Measurements from ENCODE around the gene DAZL. TPM values are rescaled to one million over a fixed set of nuclear protein-coding genes. Genes with fewer than 3 reads are reported as not detected.

The DAZL gene
- total RNA-seq, 1 donor from 2014 or later, result not detected

GRCh38 chr3:16584880-16585279 is 20.3 kb downstream of the DAZL start:
- H3K4me3 ChIP-seq, result no peak overlapping the region
- intact Hi-C loops (cut with DNase I), result no loop called here

DNA sequence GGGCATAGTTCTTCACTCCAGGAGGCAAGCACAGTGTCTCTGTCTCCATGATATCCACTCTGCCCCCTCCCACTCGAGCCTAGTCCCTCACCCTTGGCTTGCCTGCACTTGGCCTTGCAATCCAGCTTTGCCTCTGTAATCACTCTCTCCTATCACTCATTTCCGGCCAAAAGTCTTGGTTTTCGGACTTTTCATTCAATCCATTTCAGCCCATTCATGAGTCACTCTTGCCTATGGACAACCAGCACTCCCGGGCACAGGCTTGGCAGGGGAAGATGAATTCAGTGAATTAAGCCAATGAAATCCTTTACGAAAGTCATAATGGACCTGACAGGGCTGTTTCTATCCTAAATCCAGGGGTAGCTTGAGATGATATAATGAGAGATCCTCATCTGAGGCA is 21.7 kb downstream of the DAZL start:
- TF ChIP-seq, protein P1, sequence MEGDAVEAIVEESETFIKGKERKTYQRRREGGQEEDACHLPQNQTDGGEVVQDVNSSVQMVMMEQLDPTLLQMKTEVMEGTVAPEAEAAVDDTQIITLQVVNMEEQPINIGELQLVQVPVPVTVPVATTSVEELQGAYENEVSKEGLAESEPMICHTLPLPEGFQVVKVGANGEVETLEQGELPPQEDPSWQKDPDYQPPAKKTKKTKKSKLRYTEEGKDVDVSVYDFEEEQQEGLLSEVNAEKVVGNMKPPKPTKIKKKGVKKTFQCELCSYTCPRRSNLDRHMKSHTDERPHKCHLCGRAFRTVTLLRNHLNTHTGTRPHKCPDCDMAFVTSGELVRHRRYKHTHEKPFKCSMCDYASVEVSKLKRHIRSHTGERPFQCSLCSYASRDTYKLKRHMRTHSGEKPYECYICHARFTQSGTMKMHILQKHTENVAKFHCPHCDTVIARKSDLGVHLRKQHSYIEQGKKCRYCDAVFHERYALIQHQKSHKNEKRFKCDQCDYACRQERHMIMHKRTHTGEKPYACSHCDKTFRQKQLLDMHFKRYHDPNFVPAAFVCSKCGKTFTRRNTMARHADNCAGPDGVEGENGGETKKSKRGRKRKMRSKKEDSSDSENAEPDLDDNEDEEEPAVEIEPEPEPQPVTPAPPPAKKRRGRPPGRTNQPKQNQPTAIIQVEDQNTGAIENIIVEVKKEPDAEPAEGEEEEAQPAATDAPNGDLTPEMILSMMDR (IDR thresholded peaks at IDR 0.05), result no peak
- Histone ChIP-seq H3K9me3 (no peaks in the 10 kb centered on the region), H3K4me3 (no peak overlapping the region), H3K27ac (no peak overlapping the region), H3K27me3 (no peaks in the 10 kb centered on the region), H3K4me1 (no peaks in the 10 kb centered on the region), H3K36me3 (no peaks in the 10 kb centered on the region)
- ATAC-seq, result no peak
- intact Hi-C loops (cut with DNase I), result no loop called here
- DNase-seq, result no peak

More at GRCh38 chr3:16584880-16585279, 20.3 kb downstream of the DAZL start:
- H3K4me1 ChIP-seq, result no peaks in the 10 kb centered on the region
- H3K9me3 ChIP-seq, result no peaks in the 10 kb centered on the region
- no peaks in the 10 kb centered on the region for H3K27me3 ChIP-seq
- no peak overlapping the region for H3K27ac ChIP-seq
- H3K36me3 ChIP-seq, result no peaks in the 10 kb centered on the region
- no peak for ATAC-seq
- DNase-seq, result no peak
- TF ChIP-seq, protein P1 (IDR thresholded peaks at IDR 0.05), result no peak

DNA sequence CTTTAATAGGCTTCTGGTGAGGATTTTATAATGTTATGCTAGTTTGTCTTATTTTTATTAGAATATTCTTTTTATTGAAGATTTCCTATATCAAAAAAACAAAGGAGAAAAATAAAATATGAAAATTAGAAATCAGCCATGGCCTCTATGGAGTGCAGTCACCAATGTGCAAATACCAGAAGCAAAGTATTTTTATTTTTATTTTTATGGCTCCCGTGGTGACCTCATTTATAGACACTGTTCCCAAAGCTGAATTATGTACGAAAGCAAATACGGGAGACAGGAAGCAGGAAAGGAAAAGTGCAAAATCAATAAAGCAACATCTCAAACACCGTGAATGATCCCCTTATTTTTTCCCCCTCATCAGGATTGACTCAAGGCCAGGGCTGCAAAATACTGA is 35.1 kb downstream of the DAZL start:
- ATAC-seq, result no peak

GRCh38 chr3:16568532-16568931 is 36.7 kb downstream of the DAZL start:
- Histone ChIP-seq H3K4me1 (no peaks in the 10 kb centered on the region), H3K4me3 (no peak overlapping the region), H3K36me3 (no peaks in the 10 kb centered on the region), H3K9me3 (no peaks in the 10 kb centered on the region), H3K27me3 (no peaks in the 10 kb centered on the region), H3K27ac (no peak overlapping the region)
- no peak for DNase-seq
- TF ChIP-seq, protein P1 (IDR thresholded peaks at IDR 0.05), result no peak
- no peak for ATAC-seq
- intact Hi-C loops (cut with DNase I), result no loop called here

More for the DNA sequence above, 35.1 kb downstream of the DAZL start:
- no peak overlapping the region for H3K4me3 ChIP-seq
- no peaks in the 10 kb centered on the region for H3K9me3 ChIP-seq
- TF ChIP-seq, protein P1 (IDR thresholded peaks at IDR 0.05), result no peak
- no peak for DNase-seq
- no peaks in the 10 kb centered on the region for H3K27me3 ChIP-seq
- H3K27ac ChIP-seq, result no peak overlapping the region
- H3K4me1 ChIP-seq, result no peaks in the 10 kb centered on the region
- no peaks in the 10 kb centered on the region for H3K36me3 ChIP-seq
- intact Hi-C loops (cut with DNase I), result no loop called here

DNA sequence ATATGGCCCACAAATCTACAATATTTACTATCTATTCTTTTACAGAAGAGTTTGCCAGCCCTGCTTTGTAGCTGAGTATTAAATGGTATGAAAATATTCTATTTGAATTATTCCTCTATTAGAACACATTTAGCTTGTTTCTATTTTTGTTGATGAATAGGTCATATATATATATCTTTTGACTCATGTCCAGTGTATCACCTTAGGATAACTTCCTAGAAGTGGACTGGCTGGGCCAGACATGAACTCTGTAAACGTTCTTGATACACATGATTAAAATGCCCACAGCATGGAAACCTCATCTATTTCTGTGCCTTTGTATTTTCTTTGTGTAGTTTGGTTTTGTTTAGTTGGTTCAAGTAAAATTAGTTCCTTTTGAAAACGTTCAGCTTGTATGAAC is 37.1 kb downstream of the DAZL start:
- DNase-seq (no peak), ATAC-seq (no peak)
- Histone ChIP-seq H3K27ac (no peak overlapping the region), H3K4me3 (no peak overlapping the region), H3K27me3 (no peaks in the 10 kb centered on the region), H3K36me3 (no peaks in the 10 kb centered on the region), H3K9me3 (no peaks in the 10 kb centered on the region), H3K4me1 (no peaks in the 10 kb centered on the region)
- intact Hi-C loops (cut with DNase I), result no loop called here
- TF ChIP-seq, protein P1 (IDR thresholded peaks at IDR 0.05), result no peak

All from upper lobe of right lung (tissue), 1 donor.